Neural cell (in vitro differentiated cells): ENCODE measurements around the gene GLS. TPM values are rescaled to one million over a fixed set of nuclear protein-coding genes. Genes with fewer than 3 reads are reported as not detected.
"Not testable (repeated sequence)": the region's sequence is repeated elsewhere in the genome, so short reads cannot be mapped to it uniquely, and the experiment has no call there.

Source experiments
- H2AFZ ChIP-seq: fragments of 200-600, 300-800 bp; sonication (generic), shearing (Covaris generic); 2 replicates; pipeline ENCODE4 v1.6.0; 2014; ENCODE audit warnings: low read depth, mild to moderate bottlenecking, antibody characterized with exemption, low read length, moderate library complexity
- H3F3A ChIP-seq: fragments of 200-600 bp; shearing (Covaris generic); 2 replicates; pipeline ENCODE4 v1.6.1; 2016; ENCODE audit warnings: mild to moderate bottlenecking, moderate library complexity, mixed read lengths, antibody characterized with exemption, low read length; ENCODE audit not compliant: insufficient read depth, poor library complexity, severe bottlenecking
- H3K27ac ChIP-seq: fragments of 200-600, 300-800 bp; sonication (generic), shearing (Covaris generic); 2 replicates; pipeline ENCODE4 v1.5.1; 2014; ENCODE audit warnings: mild to moderate bottlenecking, low read length, moderate library complexity
- H3K27me3 ChIP-seq: fragments of 300-800, 200-600 bp; sonication (generic), shearing (Covaris generic); 2 replicates; pipeline ENCODE4 v1.6.0; 2014; ENCODE audit warnings: mild to moderate bottlenecking, low read depth, low read length, moderate library complexity; ENCODE audit not compliant: insufficient read depth
- H3K36me3 ChIP-seq: fragments of 300-800, 200-600 bp; sonication (generic), shearing (Covaris generic); 2 replicates; pipeline ENCODE4 v1.5.1; 2014; ENCODE audit warnings: mild to moderate bottlenecking, antibody characterized with exemption, low read length, moderate library complexity; ENCODE audit not compliant: insufficient read depth
- H3K4me2 ChIP-seq: fragments of 300-800, 200-600 bp; sonication (generic), shearing (Covaris generic); 2 replicates; pipeline ENCODE4 v1.6.0; 2014; ENCODE audit warnings: mild to moderate bottlenecking, low read length
- H3K4me3 ChIP-seq: fragments of 300-800, 200-600 bp; sonication (generic), shearing (Covaris generic); 2 replicates; pipeline ENCODE4 v1.5.1; 2014; ENCODE audit warnings: mild to moderate bottlenecking, low read length, moderate library complexity
- H3K79me2 ChIP-seq: fragments of 200-600 bp; shearing (Covaris generic); replicated peaks from 2 replicates; pipeline ENCODE4 v1.6.0; 2014; ENCODE audit warnings: mild to moderate bottlenecking, low read length, moderate library complexity; ENCODE audit not compliant: insufficient read depth
- H3K9ac ChIP-seq: fragments of 300-800, 200-600 bp; sonication (generic), shearing (Covaris generic); 2 replicates; pipeline ENCODE4 v1.6.1; 2016; ENCODE audit warnings: mild to moderate bottlenecking, low read length, mixed read lengths
- H3K9me2 ChIP-seq: fragments of 200-600 bp; shearing (Covaris generic); 2 replicates; pipeline ENCODE4 v1.6.1; 2016; ENCODE audit warnings: mild to moderate bottlenecking, low read length, mixed read lengths; ENCODE audit not compliant: insufficient read depth
- H3K9me3 ChIP-seq: fragments of 200-600, 300-800 bp; sonication (generic), shearing (Covaris generic); 2 replicates; pipeline ENCODE4 v1.6.1; 2016; ENCODE audit warnings: mild to moderate bottlenecking, mixed run types, low read length, moderate library complexity, mixed read lengths
- H4K20me1 ChIP-seq: fragments of 200-600 bp; shearing (Covaris generic); 2 replicates; pipeline ENCODE4 v1.6.1; 2016; ENCODE audit warnings: mild to moderate bottlenecking, mixed run types; ENCODE audit not compliant: insufficient read depth
- EP300 ChIP-seq: fragments of 450-650 bp; conservative IDR thresholded peaks from 2 replicates; pipeline ENCODE4 v1.6.1; 2014; ENCODE audit warnings: antibody characterized with exemption, mild to moderate bottlenecking, moderate library complexity; ENCODE audit not compliant: poor library complexity, severe bottlenecking
- EZH2 ChIP-seq: fragments of 200-600, 300-800 bp; shearing (Covaris generic), sonication (generic); IDR thresholded peaks from 2 replicates; pipeline ENCODE4 v1.6.1; 2014; ENCODE audit warnings: antibody characterized with exemption, low read length, borderline replicate concordance, mild to moderate bottlenecking; ENCODE audit not compliant: insufficient read depth, poor library complexity, severe bottlenecking
- MXI1 ChIP-seq: fragments of 450-650 bp; conservative IDR thresholded peaks from 2 replicates; pipeline ENCODE4 v1.6.1; 2014; ENCODE audit warnings: antibody characterized with exemption, mild to moderate bottlenecking; ENCODE audit not compliant: poor library complexity, severe bottlenecking
- POLR2AphosphoS5 ChIP-seq: IDR thresholded peaks from 2 replicates; pipeline ENCODE4 v1.6.1; 2012
- RAD21 ChIP-seq: fragments of 450-650 bp; conservative IDR thresholded peaks from 2 replicates; pipeline ENCODE4 v1.6.1; 2014; ENCODE audit warnings: antibody characterized with exemption, mild to moderate bottlenecking, moderate library complexity
- SMC3 ChIP-seq: fragments of 450-650 bp; conservative IDR thresholded peaks from 2 replicates; pipeline ENCODE4 v1.6.1; 2014; ENCODE audit warnings: antibody characterized with exemption, mild to moderate bottlenecking, moderate library complexity; ENCODE audit not compliant: poor library complexity
- TAF1 ChIP-seq: IDR thresholded peaks from 2 replicates; pipeline ENCODE4 v1.6.1; 2012; ENCODE audit warnings: low read depth
- polyA plus RNA-seq: library from polyadenylated mRNA; depleted of rRNA; stranded (reverse); fragments of >200 nt; gene quantifications from 2 replicates; pipeline ENCODE4 v1.2.3, GENCODE V29; 2014
- TF ChIP-seq, protein P1 (sequence below): IDR thresholded peaks from 2 replicates; pipeline ENCODE4 v1.6.1; 2012; ENCODE audit warnings: borderline replicate concordance
- TF ChIP-seq, protein P2 (sequence below): fragments of 450-650 bp; IDR thresholded peaks from 2 replicates; pipeline ENCODE4 v1.5.1; 2014; ENCODE audit warnings: antibody characterized with exemption, mild to moderate bottlenecking, moderate library complexity; ENCODE audit not compliant: poor library complexity, severe bottlenecking

Gene GLS
- polyA plus RNA-seq, 1 donor from 2014 or later: 90.2 TPM

DNA sequence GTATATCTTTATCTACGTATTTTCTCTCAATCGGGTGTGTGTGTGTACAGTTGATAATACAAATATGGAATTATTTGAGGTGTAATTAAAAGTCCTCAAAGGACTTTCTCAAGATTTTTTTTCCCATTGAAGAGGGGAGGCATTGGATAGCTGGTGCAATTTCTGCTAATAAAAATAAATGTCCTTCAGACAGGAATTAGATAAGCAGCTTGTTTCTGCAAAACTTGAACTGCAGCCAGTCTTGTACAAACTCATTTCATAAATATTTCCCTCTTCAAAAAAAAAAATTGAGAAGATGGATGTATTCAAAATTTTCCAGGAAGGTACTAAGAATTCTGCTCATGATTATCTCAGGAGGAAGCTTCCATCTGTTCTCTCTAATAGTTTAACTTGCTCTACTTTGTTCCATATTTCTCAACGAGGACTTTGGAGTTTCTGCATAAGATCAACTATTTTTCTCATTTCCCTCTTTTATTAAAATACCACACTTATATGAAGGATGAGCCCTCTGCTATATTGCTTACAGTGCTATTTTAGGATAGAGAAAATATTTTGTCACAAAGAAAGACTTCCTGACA, 33.0 kb upstream of the GLS start:
- Histone ChIP-seq H4K20me1 (no peaks in the 10 kb centered on the region), H3K4me2 (no peak overlapping the region), H3K9me2 (no peaks in the 10 kb centered on the region), H3K4me3 (no peak overlapping the region), H3K9ac (no peak overlapping the region), H3K36me3 (no peaks in the 10 kb centered on the region), H3K79me2 (no peaks in the 10 kb centered on the region), H3K27ac (no peak overlapping the region), H3K27me3 (no peaks in the 10 kb centered on the region), H3K9me3 (no peaks in the 10 kb centered on the region), H3F3A (no peaks in the 10 kb centered on the region), H2AFZ (no peak overlapping the region)
- TF ChIP-seq EZH2: no peak
- TF ChIP-seq, protein P1, sequence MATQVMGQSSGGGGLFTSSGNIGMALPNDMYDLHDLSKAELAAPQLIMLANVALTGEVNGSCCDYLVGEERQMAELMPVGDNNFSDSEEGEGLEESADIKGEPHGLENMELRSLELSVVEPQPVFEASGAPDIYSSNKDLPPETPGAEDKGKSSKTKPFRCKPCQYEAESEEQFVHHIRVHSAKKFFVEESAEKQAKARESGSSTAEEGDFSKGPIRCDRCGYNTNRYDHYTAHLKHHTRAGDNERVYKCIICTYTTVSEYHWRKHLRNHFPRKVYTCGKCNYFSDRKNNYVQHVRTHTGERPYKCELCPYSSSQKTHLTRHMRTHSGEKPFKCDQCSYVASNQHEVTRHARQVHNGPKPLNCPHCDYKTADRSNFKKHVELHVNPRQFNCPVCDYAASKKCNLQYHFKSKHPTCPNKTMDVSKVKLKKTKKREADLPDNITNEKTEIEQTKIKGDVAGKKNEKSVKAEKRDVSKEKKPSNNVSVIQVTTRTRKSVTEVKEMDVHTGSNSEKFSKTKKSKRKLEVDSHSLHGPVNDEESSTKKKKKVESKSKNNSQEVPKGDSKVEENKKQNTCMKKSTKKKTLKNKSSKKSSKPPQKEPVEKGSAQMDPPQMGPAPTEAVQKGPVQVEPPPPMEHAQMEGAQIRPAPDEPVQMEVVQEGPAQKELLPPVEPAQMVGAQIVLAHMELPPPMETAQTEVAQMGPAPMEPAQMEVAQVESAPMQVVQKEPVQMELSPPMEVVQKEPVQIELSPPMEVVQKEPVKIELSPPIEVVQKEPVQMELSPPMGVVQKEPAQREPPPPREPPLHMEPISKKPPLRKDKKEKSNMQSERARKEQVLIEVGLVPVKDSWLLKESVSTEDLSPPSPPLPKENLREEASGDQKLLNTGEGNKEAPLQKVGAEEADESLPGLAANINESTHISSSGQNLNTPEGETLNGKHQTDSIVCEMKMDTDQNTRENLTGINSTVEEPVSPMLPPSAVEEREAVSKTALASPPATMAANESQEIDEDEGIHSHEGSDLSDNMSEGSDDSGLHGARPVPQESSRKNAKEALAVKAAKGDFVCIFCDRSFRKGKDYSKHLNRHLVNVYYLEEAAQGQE: no peak

DNA sequence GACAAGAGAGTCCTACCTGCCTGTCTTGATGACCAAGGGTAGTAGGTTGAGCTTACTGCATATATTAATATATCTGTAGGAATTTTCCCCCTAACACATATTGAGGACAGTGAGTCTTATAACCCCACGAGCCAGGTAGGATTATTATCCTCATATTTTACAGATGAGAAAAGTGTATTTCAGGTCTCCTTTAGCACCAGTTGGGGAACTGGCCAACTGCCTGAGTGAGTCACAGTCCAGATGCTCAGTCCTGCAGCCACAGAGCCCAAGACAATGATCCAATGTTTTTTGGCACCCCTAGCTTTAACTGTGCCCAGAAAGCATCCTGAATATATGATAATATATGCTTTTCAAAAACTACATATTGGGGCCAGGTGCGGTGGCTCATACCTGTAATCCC, 30.8 kb upstream of the GLS start:
- Histone ChIP-seq H3K4me2 (no peak overlapping the region), H3F3A (no peaks in the 10 kb centered on the region), H2AFZ (no peak overlapping the region), H3K79me2 (no peaks in the 10 kb centered on the region), H3K27me3 (no peaks in the 10 kb centered on the region), H3K9ac (no peak overlapping the region), H4K20me1 (no peaks in the 10 kb centered on the region), H3K9me3 (no peaks in the 10 kb centered on the region), H3K27ac (no peak overlapping the region), H3K4me3 (no peak overlapping the region), H3K9me2 (no peaks in the 10 kb centered on the region), H3K36me3 (no peaks in the 10 kb centered on the region)
- TF ChIP-seq MXI1: no peak
- no peak for TF ChIP-seq EZH2
- TF ChIP-seq RAD21: no peak
- no peak for TF ChIP-seq EP300
- TF ChIP-seq, protein P2, sequence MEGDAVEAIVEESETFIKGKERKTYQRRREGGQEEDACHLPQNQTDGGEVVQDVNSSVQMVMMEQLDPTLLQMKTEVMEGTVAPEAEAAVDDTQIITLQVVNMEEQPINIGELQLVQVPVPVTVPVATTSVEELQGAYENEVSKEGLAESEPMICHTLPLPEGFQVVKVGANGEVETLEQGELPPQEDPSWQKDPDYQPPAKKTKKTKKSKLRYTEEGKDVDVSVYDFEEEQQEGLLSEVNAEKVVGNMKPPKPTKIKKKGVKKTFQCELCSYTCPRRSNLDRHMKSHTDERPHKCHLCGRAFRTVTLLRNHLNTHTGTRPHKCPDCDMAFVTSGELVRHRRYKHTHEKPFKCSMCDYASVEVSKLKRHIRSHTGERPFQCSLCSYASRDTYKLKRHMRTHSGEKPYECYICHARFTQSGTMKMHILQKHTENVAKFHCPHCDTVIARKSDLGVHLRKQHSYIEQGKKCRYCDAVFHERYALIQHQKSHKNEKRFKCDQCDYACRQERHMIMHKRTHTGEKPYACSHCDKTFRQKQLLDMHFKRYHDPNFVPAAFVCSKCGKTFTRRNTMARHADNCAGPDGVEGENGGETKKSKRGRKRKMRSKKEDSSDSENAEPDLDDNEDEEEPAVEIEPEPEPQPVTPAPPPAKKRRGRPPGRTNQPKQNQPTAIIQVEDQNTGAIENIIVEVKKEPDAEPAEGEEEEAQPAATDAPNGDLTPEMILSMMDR: no peak
- TF ChIP-seq SMC3: no peak
- no peak for TF ChIP-seq TAF1
- TF ChIP-seq, protein P1: no peak
- TF ChIP-seq POLR2AphosphoS5: no peak

DNA sequence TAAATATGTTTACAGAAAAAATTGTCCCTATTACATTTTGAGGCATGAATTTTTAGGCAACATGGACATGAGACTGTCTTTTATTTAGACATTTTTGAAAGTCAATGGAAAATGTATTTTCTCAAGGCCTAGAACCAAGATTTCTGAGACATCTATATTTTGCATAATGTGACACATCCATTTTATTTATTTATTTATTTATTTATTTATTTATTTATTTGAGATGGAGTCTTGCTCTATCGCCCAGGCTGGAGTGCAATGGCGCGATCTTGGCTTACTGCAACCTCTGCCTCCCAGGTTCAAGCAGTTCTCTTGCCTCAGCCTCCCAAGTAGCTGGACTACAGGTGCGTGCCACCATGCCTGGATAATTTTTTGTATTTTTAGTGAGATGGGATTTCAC, 27.6 kb upstream of the GLS start:
- H3K4me3 ChIP-seq, H4K20me1 ChIP-seq, H3K4me2 ChIP-seq, H2AFZ ChIP-seq, H3K27me3 ChIP-seq, H3K9me3 ChIP-seq, H3K9ac ChIP-seq, H3K36me3 ChIP-seq, H3F3A ChIP-seq, H3K79me2 ChIP-seq, H3K27ac ChIP-seq, H3K9me2 ChIP-seq: not testable (repeated sequence)
